Liver (tissue), 3 donors: ENCODE measurements around the gene EHD4.

ENCODE experiments used
- CTCF ChIP-seq: fragments of 150-350 bp; IDR thresholded peaks from 2 replicates; pipeline ENCODE4 v1.5.1; 2017; ENCODE audit warnings: improper control_type of control experiment, low read depth, low read length; ENCODE audit not compliant: missing input control
- EGR1 ChIP-seq, 2 donors: IDR thresholded peaks; 2 replicates each; pipeline ENCODE4 v1.6.1; 2016 to 2018; ENCODE audit warnings: antibody characterized with exemption in 2 of 2, low read depth in 2 of 2
- MAX ChIP-seq: IDR thresholded peaks from 2 replicates; pipeline ENCODE4 v1.6.1; 2016; ENCODE audit warnings: antibody characterized with exemption
- RAD21 ChIP-seq, 2 donors: IDR thresholded peaks; 2 replicates each; pipeline ENCODE4 v1.6.1; 2016; ENCODE audit warnings: antibody characterized with exemption in 2 of 2, mild to moderate bottlenecking in 2 of 2
- RXRA ChIP-seq, 2 donors: IDR thresholded peaks; 2 replicates each; pipeline ENCODE4 v1.6.1; 2017 to 2018; ENCODE audit warnings: antibody characterized with exemption in 2 of 2, mild to moderate bottlenecking in 1 of 2
- donor health status: healthy.
- donor health status: healthy.

- TF ChIP-seq CTCF, result no peak
- no peak for TF ChIP-seq EGR1 (IDR thresholded peaks at IDR 0.05; ENCODE audit: low read depth in 2 of 2)
- TF ChIP-seq RXRA (IDR thresholded peaks at IDR 0.05), result no peak
- TF ChIP-seq RAD21 (IDR thresholded peaks at IDR 0.05), result no peak
- no peak for TF ChIP-seq MAX
Measured at GRCh38 chr15:41940441-41940857, 31.9 kb downstream of the EHD4 start.
